ENCODE data around the gene JAZF1.

JAZF1 gene

DNA sequence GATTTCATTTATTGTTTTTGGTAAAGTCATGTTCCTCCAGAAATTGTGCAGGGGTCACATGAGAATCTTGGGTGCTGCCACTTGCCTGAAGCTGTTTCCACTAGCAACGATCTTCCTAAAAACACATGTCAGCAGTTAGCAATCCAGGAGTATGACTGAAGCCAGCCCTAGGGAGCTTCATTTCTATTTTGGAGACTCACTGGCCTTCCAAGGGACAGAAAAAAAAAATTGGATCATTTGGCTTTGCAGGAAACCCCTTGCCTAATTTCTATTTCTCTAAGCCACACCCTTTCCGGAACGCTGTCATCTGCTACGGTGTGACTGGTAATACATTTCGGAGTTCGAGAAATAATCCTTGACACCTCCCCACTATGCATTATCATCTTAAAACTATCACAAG, 236.0 kb downstream of the JAZF1 start:
- Histone ChIP-seq H3K9ac (ENCODE audit: insufficient read length, low read depth) (no peak overlapping the region), H3K9me3 (ENCODE audit: insufficient read depth, low read length) (no peaks in the 10 kb centered on the region), H3K4me3 (ENCODE audit: insufficient read length, low read depth) (no peak overlapping the region), H3K27me3 (ENCODE audit: insufficient read depth, insufficient read length) (no peaks in the 10 kb centered on the region), H3K4me1 (ENCODE audit: insufficient read depth, insufficient read length) (no peaks in the 10 kb centered on the region), H3K36me3 (ENCODE audit: insufficient read depth, insufficient read length, low read length) (no peaks in the 10 kb centered on the region)
- DNase-seq (ENCODE audit: low read depth, low spot score) = no peak
- TF ChIP-seq SUZ12 (IDR thresholded peaks at IDR 0.05; ENCODE audit: extremely low read depth, insufficient read depth, insufficient read length) = no peak
- no peak for TF ChIP-seq YY1 (IDR thresholded peaks at IDR 0.05; ENCODE audit: insufficient read depth, insufficient read length)
- TF ChIP-seq ZNF274 (IDR thresholded peaks at IDR 0.05; ENCODE audit: low read depth, low read length) = no peak

DNA sequence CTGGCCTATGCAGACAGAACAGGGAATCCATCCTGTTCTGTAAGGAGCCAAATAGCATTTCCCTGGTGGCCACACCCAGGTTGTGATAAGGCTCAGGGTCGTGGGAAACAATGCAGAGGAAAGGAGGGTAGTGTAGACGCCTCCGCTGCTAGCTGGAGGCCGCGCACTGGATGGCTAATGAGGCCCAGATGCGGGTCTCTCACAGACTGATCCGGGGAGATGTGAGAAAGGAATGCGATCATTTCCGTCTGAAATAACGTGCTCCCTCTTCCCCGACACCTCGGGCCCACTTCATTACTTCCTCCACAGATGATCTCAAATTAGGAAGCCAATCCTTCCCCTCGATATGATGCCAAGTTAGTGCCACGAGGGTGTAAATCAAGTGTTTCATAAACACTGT, 237.4 kb downstream of the JAZF1 start:
- Histone ChIP-seq H3K9me3 (ENCODE audit: insufficient read depth, low read length) (no peaks in the 10 kb centered on the region), H3K36me3 (ENCODE audit: insufficient read depth, insufficient read length, low read length) (no peaks in the 10 kb centered on the region), H3K4me3 (ENCODE audit: insufficient read length, low read depth) (no peak overlapping the region), H3K9ac (ENCODE audit: insufficient read length, low read depth) (no peak overlapping the region), H3K4me1 (ENCODE audit: insufficient read depth, insufficient read length) (no peaks in the 10 kb centered on the region), H3K27me3 (ENCODE audit: insufficient read depth, insufficient read length) (no peaks in the 10 kb centered on the region)
- DNase-seq (ENCODE audit: low read depth, low spot score) = no peak
- no peak for TF ChIP-seq YY1 (IDR thresholded peaks at IDR 0.05; ENCODE audit: insufficient read depth, insufficient read length)
- no peak for TF ChIP-seq SUZ12 (IDR thresholded peaks at IDR 0.05; ENCODE audit: extremely low read depth, insufficient read depth, insufficient read length)
- TF ChIP-seq ZNF274 (IDR thresholded peaks at IDR 0.05; ENCODE audit: low read depth, low read length) = no peak

DNA sequence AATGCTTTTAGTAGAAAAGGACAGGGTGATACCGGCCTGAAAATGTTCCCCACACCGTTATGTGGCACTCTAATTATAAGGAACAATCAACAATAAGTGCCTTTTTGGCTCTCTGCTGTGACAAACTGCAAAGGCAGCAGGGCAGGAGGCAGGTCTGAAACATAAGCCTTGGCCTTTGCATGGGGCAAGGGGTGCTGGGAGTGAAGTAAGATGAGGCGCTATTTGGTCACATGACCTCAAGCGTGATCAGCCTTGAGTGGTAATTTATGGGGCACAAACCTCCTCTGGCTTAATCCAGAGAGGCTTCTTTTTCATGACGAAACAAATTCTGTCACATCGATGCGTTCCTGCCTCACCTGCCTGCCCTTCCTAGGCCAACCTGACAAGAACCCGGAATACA, 237.9 kb downstream of the JAZF1 start:
- Histone ChIP-seq H3K36me3 (ENCODE audit: insufficient read depth, insufficient read length, low read length) (no peaks in the 10 kb centered on the region), H3K27me3 (ENCODE audit: insufficient read depth, insufficient read length) (no peaks in the 10 kb centered on the region), H3K9me3 (ENCODE audit: insufficient read depth, low read length) (no peaks in the 10 kb centered on the region), H3K4me3 (ENCODE audit: insufficient read length, low read depth) (no peak overlapping the region), H3K9ac (ENCODE audit: insufficient read length, low read depth) (no peak overlapping the region), H3K4me1 (ENCODE audit: insufficient read depth, insufficient read length) (no peaks in the 10 kb centered on the region)
- TF ChIP-seq YY1 (IDR thresholded peaks at IDR 0.05; ENCODE audit: insufficient read depth, insufficient read length) (no peak), ZNF274 (IDR thresholded peaks at IDR 0.05; ENCODE audit: low read depth, low read length) (no peak), SUZ12 (IDR thresholded peaks at IDR 0.05; ENCODE audit: extremely low read depth, insufficient read depth, insufficient read length) (no peak)
- DNase-seq (ENCODE audit: low read depth, low spot score) = no peak

DNA sequence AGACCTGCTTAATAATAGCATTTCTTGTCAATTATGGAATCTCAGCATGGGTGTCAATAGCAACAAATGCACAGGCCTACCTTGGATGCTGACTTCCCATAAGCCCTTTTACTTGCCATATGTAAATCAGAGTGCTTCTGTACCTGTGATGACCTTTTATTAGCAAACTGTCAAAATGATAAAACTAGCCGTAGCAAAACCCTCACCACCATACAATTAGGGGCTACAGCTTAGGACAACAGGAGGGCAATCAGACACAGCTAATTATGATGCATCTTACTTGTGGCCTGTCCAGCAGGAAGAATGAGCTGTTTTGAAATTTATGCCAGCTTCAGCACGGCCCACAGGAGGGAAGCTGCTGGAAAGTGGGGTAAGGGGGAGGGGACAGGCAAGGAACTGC, 239.1 kb downstream of the JAZF1 start:
- Histone ChIP-seq H3K4me3 (ENCODE audit: insufficient read length, low read depth) (no peak overlapping the region), H3K4me1 (ENCODE audit: insufficient read depth, insufficient read length) (no peaks in the 10 kb centered on the region), H3K9ac (ENCODE audit: insufficient read length, low read depth) (no peak overlapping the region), H3K9me3 (ENCODE audit: insufficient read depth, low read length) (no peaks in the 10 kb centered on the region), H3K36me3 (ENCODE audit: insufficient read depth, insufficient read length, low read length) (no peaks in the 10 kb centered on the region), H3K27me3 (ENCODE audit: insufficient read depth, insufficient read length) (no peaks in the 10 kb centered on the region)
- TF ChIP-seq ZNF274 (IDR thresholded peaks at IDR 0.05; ENCODE audit: low read depth, low read length) = no peak
- no peak for TF ChIP-seq YY1 (IDR thresholded peaks at IDR 0.05; ENCODE audit: insufficient read depth, insufficient read length)
- TF ChIP-seq SUZ12 (IDR thresholded peaks at IDR 0.05; ENCODE audit: extremely low read depth, insufficient read depth, insufficient read length) = no peak
- no peak for DNase-seq (ENCODE audit: low read depth, low spot score)

DNA sequence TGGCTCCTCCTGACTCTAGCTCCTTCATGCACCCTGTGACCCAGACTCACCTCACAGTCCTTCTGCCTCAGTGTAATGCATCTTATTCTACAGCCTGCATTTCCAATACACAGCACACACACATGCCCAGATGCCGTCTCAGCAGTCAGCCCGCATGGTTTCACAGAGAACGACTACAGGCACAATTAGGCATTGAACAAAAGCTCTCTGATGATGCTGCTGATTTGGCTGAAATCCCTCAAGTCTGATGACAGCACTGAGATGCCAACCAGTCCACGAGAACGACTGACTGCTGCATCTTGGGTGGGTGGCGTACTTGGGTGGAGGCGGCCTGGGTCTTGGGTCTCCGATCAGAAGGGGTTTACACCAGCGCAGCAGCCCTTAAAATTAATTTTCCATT, 240.3 kb downstream of the JAZF1 start:
- H3K36me3 ChIP-seq (ENCODE audit: insufficient read depth, insufficient read length, low read length) = no peaks in the 10 kb centered on the region
- no peak for DNase-seq (ENCODE audit: low read depth, low spot score)
- TF ChIP-seq ZNF274 (IDR thresholded peaks at IDR 0.05; ENCODE audit: low read depth, low read length) = no peak
- no peak for TF ChIP-seq YY1 (IDR thresholded peaks at IDR 0.05; ENCODE audit: insufficient read depth, insufficient read length)
- TF ChIP-seq SUZ12 (IDR thresholded peaks at IDR 0.05; ENCODE audit: extremely low read depth, insufficient read depth, insufficient read length) = no peak
- no peaks in the 10 kb centered on the region for H3K4me1 ChIP-seq (ENCODE audit: insufficient read depth, insufficient read length)
- H3K27me3 ChIP-seq (ENCODE audit: insufficient read depth, insufficient read length) = no peaks in the 10 kb centered on the region
- no peak overlapping the region for H3K4me3 ChIP-seq (ENCODE audit: insufficient read length, low read depth)
- no peaks in the 10 kb centered on the region for H3K9me3 ChIP-seq (ENCODE audit: insufficient read depth, low read length)
- H3K9ac ChIP-seq (ENCODE audit: insufficient read length, low read depth) = no peak overlapping the region

DNA sequence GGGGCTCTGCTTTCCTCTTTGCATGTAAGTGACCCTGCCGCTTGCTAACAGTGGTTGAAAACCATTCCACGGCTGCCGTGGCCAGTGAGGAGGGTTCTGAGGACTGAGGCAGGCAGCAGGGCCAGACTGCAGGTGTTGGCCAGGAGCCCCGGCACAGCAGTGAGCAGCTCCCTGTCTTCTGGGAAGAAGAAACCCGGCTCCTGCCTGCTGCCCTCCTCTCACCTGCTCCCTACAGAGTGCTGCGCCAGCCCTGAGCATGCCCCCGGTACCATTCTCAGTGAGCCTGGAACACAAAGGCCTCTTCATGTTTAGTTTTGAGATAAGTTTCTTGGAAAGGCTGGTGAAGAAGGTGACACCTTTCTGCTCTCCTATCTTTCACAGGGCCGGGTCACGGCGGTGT, 240.7 kb downstream of the JAZF1 start:
- no peaks in the 10 kb centered on the region for H3K9me3 ChIP-seq (ENCODE audit: insufficient read depth, low read length)
- H3K36me3 ChIP-seq (ENCODE audit: insufficient read depth, insufficient read length, low read length) = no peaks in the 10 kb centered on the region
- no peak for DNase-seq (ENCODE audit: low read depth, low spot score)
- TF ChIP-seq YY1 (IDR thresholded peaks at IDR 0.05; ENCODE audit: insufficient read depth, insufficient read length) = no peak
- no peak for TF ChIP-seq ZNF274 (IDR thresholded peaks at IDR 0.05; ENCODE audit: low read depth, low read length)
- TF ChIP-seq SUZ12 (IDR thresholded peaks at IDR 0.05; ENCODE audit: extremely low read depth, insufficient read depth, insufficient read length) = no peak
- H3K9ac ChIP-seq (ENCODE audit: insufficient read length, low read depth) = no peak overlapping the region
- H3K4me1 ChIP-seq (ENCODE audit: insufficient read depth, insufficient read length) = no peaks in the 10 kb centered on the region
- H3K27me3 ChIP-seq (ENCODE audit: insufficient read depth, insufficient read length) = no peaks in the 10 kb centered on the region
- H3K4me3 ChIP-seq (ENCODE audit: insufficient read length, low read depth) = no peak overlapping the region

DNA sequence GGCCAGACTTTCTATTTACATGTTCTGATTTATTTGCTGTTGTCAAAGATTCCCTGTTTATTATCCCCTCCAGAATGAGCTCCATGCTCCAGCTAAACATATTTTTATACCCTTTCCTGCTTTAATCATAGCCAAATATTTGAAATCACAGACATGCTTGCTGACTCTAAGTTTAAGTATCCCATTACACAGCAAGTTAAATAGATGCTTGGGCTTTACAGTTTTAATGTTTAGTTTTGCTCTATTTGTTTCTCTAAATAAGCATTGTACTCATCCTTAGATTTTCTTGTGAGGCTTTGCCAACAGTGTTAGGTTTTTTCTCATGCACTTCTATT, 243.9 kb downstream of the JAZF1 start:
- Histone ChIP-seq H3K4me1 (ENCODE audit: insufficient read depth, insufficient read length) (peaks cover 5% of the 10 kb centered on the region), H3K9me3 (ENCODE audit: insufficient read depth, low read length) (no peaks in the 10 kb centered on the region), H3K36me3 (ENCODE audit: insufficient read depth, insufficient read length, low read length) (no peaks in the 10 kb centered on the region), H3K9ac (ENCODE audit: insufficient read length, low read depth) (no peak overlapping the region), H3K27me3 (ENCODE audit: insufficient read depth, insufficient read length) (no peaks in the 10 kb centered on the region), H3K4me3 (ENCODE audit: insufficient read length, low read depth) (no peak overlapping the region)
- TF ChIP-seq ZNF274 (IDR thresholded peaks at IDR 0.05; ENCODE audit: low read depth, low read length) = no peak
- TF ChIP-seq SUZ12 (IDR thresholded peaks at IDR 0.05; ENCODE audit: extremely low read depth, insufficient read depth, insufficient read length) = no peak
- TF ChIP-seq YY1 (IDR thresholded peaks at IDR 0.05; ENCODE audit: insufficient read depth, insufficient read length) = no peak
- no peak for DNase-seq (ENCODE audit: low read depth, low spot score)
